ENCODE data around the gene DCP1A.

DNA sequence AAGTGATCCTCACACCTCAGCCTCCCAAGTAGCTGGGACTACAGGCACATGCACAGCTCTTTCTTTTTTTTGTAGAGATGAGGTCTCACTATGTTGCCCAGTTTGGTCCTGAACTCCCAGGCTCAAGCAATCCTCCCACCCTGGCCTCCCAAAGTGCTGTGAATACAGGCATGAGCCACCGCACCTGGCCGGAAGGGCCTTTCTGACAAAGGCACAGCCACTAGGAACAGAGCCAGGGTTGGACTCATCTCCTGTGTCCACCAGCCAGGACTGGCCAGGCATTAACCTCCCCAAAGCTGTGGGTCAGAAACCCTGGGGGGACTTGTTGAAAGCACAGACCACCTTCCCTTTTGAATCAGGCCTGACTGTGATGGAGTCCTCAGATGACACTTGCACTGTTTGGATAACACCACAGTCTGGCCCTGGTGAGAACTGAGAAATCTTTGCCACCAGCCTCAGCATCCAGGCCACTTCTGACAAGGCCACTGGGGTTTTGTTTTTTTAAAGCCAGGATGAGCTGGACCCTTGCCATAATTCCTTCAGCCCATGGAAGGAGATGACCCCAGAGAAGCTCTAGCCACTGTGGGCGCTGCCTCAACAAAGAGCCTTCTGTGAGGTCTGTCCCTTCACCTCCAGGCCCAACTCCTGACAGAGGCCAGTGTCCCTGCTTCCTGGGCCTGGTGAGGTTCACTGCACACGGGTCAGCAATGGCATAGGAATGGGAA is 96.3 kb downstream of the DCP1A start:
- no peak for TF ChIP-seq CTCF (IDR thresholded peaks at IDR 0.05)
- no peak for TF ChIP-seq POLR2A (IDR thresholded peaks at IDR 0.05)

Measured in ovary (tissue), 3 donors.